Stomach (tissue), 9 donors: ENCODE measurements around the gene RBFOX1. TPM values are rescaled to one million over a fixed set of nuclear protein-coding genes. Genes with fewer than 3 reads are reported as not detected.

Source experiments
- DNase-seq, 2 donors: peaks; one replicate each; pipeline versions ENCODE4 v3.0.0 to v3.0.0-alpha.2; 2013 to 2019
- H3K27ac ChIP-seq, 5 donors: fragments of 200-600 bp in 4 of 5; sonication (generic) in 4 of 5; one replicate each; pipeline ENCODE4 v1.5.1; 2013 to 2019; ENCODE audit warnings: mild to moderate bottlenecking in 1 of 5, moderate library complexity in 1 of 5
- H3K27me3 ChIP-seq, 3 donors: fragments of 200-600 bp; sonication (generic); one replicate each; pipeline ENCODE4 v1.5.1; 2017 to 2019; ENCODE audit warnings: mixed run types in 1 of 3
- H3K36me3 ChIP-seq, 4 donors: fragments of 200-600 bp; sonication (generic); 1 replicate in 3 of 4; 2 replicates in 1 of 4; pipeline ENCODE4 v1.5.1; 2016 to 2019
- H3K4me1 ChIP-seq, 4 donors: fragments of 200-600 bp; sonication (generic); one replicate each; pipeline ENCODE4 v1.5.1; 2016 to 2019
- H3K4me3 ChIP-seq, 4 donors: fragments of 200-600 bp; sonication (generic) in 3 of 4; one replicate each; pipeline ENCODE4 v1.5.1; 2016 to 2019; ENCODE audit warnings: mild to moderate bottlenecking in 1 of 4
- H3K9me3 ChIP-seq, 4 donors: fragments of 200-600 bp; sonication (generic); one replicate each; pipeline ENCODE4 v1.5.1; 2016 to 2019
- EP300 ChIP-seq: sonication (generic); formaldehyde crosslinking; IDR thresholded peaks from one replicate; pipeline ENCODE4 v1.6.1; 2017; ENCODE audit warnings: antibody characterized with exemption
- POLR2A ChIP-seq, 4 donors: fragments of 450-650 bp; IDR thresholded peaks; one replicate each; pipeline ENCODE4 v1.6.1; 2016; ENCODE audit warnings: antibody characterized with exemption in 4 of 4, control low read depth in 2 of 4, mild to moderate bottlenecking in 1 of 4, moderate library complexity in 1 of 4
- POLR2AphosphoS5 ChIP-seq, 3 donors: sonication (generic); formaldehyde crosslinking; IDR thresholded peaks; one replicate each; pipeline ENCODE4 v1.6.1; 2016; ENCODE audit warnings: antibody characterized with exemption in 3 of 3
- WGBS, 5 donors: extraction: QIAGEN DNeasy Blood & Tissue Kit in 3 of 5; methylation state at CpG; one replicate each; pipeline versions ENCODE4 v1.1.5 to v1.1.7; 2013 to 2018; 5-methylcytosine and 5-hydroxymethylcytosine counted together
- intact Hi-C: fragments of 100-400 bp; cut with DNase I; formaldehyde crosslinking; loops from one replicate; pipeline ENCODE4 v1.15.1; 2023; ENCODE audit warnings: low total_unique reads
- polyA plus RNA-seq, 3 donors: library from polyadenylated mRNA; stranded (reverse); fragments of 200-250 nt; gene quantifications; one replicate each; pipeline ENCODE4 v1.2.3, GENCODE V29; 2013
- total RNA-seq, 5 donors: library from RNA; depleted of rRNA; stranded (reverse); fragments of >200 nt; gene quantifications; one replicate each; pipeline versions ENCODE4 v1.1.0 to v1.2.3, GENCODE V29; 2014 to 2016
- TF ChIP-seq, protein P1 (sequence below), 7 experiments: fragments of 450-650 bp in 4 of 7; fragments of 200-600 bp in 3 of 7; sonication (generic) in 3 of 7; IDR thresholded peaks; one replicate each; pipeline ENCODE4 v1.5.1; 2016 to 2019; ENCODE audit warnings: antibody characterized with exemption in 7 of 7, control low read depth in 2 of 7, mild to moderate bottlenecking in 1 of 7
- donor health status: healthy with polysubstance abuse.
- donor health status: Bipolar disorder and iron deficiency.
- donor health status: healthy.

Gene RBFOX1
- total and polyA plus RNA-seq, 8 donors = 0.03 to 20.9 (median 0.35) TPM; not detected in 4

DNA sequence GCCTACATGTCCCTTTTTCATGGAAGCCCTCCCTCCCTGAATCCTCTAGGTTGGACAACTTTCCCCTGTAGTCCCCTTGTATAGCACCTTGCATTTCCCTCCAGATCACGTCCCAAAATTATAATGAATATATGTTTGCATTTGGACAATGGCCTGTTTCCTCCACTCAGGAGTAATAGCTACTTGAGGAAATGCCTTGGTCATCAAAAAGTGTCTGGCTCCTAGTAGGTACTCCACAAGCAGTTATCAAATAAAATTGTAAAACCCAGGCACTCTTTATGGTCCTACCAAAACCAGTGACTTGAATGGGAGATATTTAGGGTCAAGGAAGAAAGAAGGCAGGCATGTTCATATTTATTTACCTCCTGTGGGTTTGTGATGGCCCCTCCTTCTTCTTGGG lies 59.6 kb downstream of the RBFOX1 start:
- 49 to 64% (median 54%) methylated on average over 1 of the region's 1 CpG for WGBS, 5 donors
- no peaks in the 10 kb centered on the region for H3K36me3 ChIP-seq
- intact Hi-C loops = no loop called here

GRCh38 chr16:7393680-7394079 lies 61.0 kb downstream of the RBFOX1 start:
- 86 to 97% (median 92%) methylated on average over 3 to 4 of the region's 4 CpGs for WGBS, 5 donors
- TF ChIP-seq POLR2AphosphoS5 (IDR thresholded peaks at IDR 0.05) (no peak), EP300 (no peak), POLR2A (IDR thresholded peaks at IDR 0.05) (no peak)
- TF ChIP-seq, protein P1, sequence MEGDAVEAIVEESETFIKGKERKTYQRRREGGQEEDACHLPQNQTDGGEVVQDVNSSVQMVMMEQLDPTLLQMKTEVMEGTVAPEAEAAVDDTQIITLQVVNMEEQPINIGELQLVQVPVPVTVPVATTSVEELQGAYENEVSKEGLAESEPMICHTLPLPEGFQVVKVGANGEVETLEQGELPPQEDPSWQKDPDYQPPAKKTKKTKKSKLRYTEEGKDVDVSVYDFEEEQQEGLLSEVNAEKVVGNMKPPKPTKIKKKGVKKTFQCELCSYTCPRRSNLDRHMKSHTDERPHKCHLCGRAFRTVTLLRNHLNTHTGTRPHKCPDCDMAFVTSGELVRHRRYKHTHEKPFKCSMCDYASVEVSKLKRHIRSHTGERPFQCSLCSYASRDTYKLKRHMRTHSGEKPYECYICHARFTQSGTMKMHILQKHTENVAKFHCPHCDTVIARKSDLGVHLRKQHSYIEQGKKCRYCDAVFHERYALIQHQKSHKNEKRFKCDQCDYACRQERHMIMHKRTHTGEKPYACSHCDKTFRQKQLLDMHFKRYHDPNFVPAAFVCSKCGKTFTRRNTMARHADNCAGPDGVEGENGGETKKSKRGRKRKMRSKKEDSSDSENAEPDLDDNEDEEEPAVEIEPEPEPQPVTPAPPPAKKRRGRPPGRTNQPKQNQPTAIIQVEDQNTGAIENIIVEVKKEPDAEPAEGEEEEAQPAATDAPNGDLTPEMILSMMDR (IDR thresholded peaks at IDR 0.05) = no peak
- H3K4me1 ChIP-seq = no peaks in the 10 kb centered on the region
- intact Hi-C loops = no loop called here
- peaks cover 0 to 6% (median 2%) of the 10 kb centered on the region in 4 donors for H3K9me3 ChIP-seq
- H3K4me3 ChIP-seq = no peak overlapping the region
- no peak overlapping the region for H3K27ac ChIP-seq
- H3K36me3 ChIP-seq = no peaks in the 10 kb centered on the region
- H3K27me3 ChIP-seq = no peaks in the 10 kb centered on the region
- no peak for DNase-seq

More for the DNA sequence above, 59.6 kb downstream of the RBFOX1 start:
- Histone ChIP-seq H3K27ac (no peak overlapping the region), H3K4me1 (no peaks in the 10 kb centered on the region), H3K27me3 (no peaks in the 10 kb centered on the region), H3K4me3 (no peak overlapping the region), H3K9me3 (peaks cover 0 to 6% (median 2%) of the 10 kb centered on the region in 4 donors)
- no peak for TF ChIP-seq EP300
- TF ChIP-seq, protein P1 (IDR thresholded peaks at IDR 0.05) = no peak
- no peak for TF ChIP-seq POLR2AphosphoS5 (IDR thresholded peaks at IDR 0.05)
- TF ChIP-seq POLR2A (IDR thresholded peaks at IDR 0.05) = no peak
- no peak for DNase-seq

GRCh38 chr16:7394720-7395336 lies 62.2 kb downstream of the RBFOX1 start:
- no peak for DNase-seq
- H3K36me3 ChIP-seq = no peaks in the 10 kb centered on the region
- H3K4me3 ChIP-seq = no peak overlapping the region
- WGBS, 5 donors = 72 to 81% (median 76%) methylated on average over 7 of the region's 7 CpGs
- no peak overlapping the region for H3K27ac ChIP-seq
- peaks cover 0 to 4% (median 1%) of the 10 kb centered on the region in 4 donors for H3K9me3 ChIP-seq
- TF ChIP-seq, protein P1 (IDR thresholded peaks at IDR 0.05) = no peak
- TF ChIP-seq EP300 (no peak), POLR2AphosphoS5 (IDR thresholded peaks at IDR 0.05) (no peak), POLR2A (IDR thresholded peaks at IDR 0.05) (no peak)
- intact Hi-C loops = no loop called here
- H3K27me3 ChIP-seq = no peaks in the 10 kb centered on the region
- H3K4me1 ChIP-seq = no peaks in the 10 kb centered on the region

DNA sequence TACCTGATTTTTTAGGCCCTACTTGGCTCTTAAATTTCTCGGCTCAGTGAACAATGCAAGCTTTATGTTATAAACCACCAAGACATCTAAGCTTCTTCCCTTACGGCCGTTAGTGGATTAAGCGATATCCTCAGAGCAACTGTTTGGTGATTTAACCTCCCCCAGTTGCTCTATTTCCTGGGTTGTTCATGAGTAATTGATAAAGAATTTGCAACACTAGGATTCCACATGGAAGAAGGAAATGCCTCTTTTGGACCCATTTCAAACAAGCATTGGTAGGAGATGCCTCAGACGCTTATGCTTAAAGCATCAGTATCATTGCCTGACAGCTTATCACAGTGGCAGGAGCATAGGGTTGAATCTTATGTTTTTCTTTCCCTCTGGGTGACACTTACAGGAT lies 65.3 kb downstream of the RBFOX1 start:
- no peak overlapping the region for H3K27ac ChIP-seq
- TF ChIP-seq POLR2A (IDR thresholded peaks at IDR 0.05) (no peak), EP300 (no peak), POLR2AphosphoS5 (IDR thresholded peaks at IDR 0.05) (no peak)
- TF ChIP-seq, protein P1 (IDR thresholded peaks at IDR 0.05) = no peak
- intact Hi-C loops = no loop called here

More for the DNA sequence above, 65.3 kb downstream of the RBFOX1 start:
- H3K4me3 ChIP-seq = no peak overlapping the region
- peak in 1 of 2 donors; percentile 7 for DNase-seq
- 59 to 81% (median 76%) methylated on average over 5 of the region's 5 CpGs for WGBS, 5 donors
- no peaks in the 10 kb centered on the region for H3K36me3 ChIP-seq
- H3K4me1 ChIP-seq = no peaks in the 10 kb centered on the region
- H3K9me3 ChIP-seq = no peaks in the 10 kb centered on the region
- no peaks in the 10 kb centered on the region for H3K27me3 ChIP-seq
